Activated naive CD8-positive, alpha-beta T cell treated with anti-CD3 and anti-CD28 coated beads, Interleukin-2, amount 50 U/mL, for 16 hours (primary cell): ENCODE data around the gene MSX1.
"Not testable (repeated sequence)": the region's sequence is repeated elsewhere in the genome, so short reads cannot be mapped to it uniquely, and the experiment has no call there.

Experiments used
- DNase-seq: peaks from one replicate; pipeline ENCODE4 v3.0.0-alpha.2; 2020; ENCODE audit warnings: low read depth, low spot score

Gene MSX1

GRCh38 chr4:4859325-4859798, at the start of gene MSX1:
Gene MSX1, plus strand, starts transcription at chr4:4859665. Its CDS starts 235 bp downstream, at chr4:4859900.
- no peak for DNase-seq

GRCh38 chr4:4810092-4810774, 49.2 kb upstream of the MSX1 start:
- no peak for DNase-seq

DNA sequence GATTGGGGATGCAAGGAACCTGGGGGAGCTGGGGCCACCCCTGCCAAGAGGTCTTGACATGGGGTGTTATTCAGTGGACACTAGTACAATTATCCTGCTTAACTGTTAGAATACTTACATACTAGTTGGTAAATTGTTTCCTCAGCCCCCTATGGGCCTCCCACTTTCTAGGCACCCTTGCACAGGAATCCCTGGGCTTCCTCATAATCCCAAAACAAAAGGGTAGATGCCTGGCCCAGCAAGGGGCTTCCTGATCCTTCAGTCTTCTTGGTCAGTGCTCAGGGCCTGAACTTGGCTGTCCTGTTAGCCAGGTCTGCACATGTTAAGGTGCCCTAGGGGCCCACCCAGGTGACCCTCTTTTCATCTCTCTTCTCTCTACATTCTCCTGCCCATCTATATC, 48.7 kb upstream of the MSX1 start:
- DNase-seq: no peak

- no peak for DNase-seq
Observed at GRCh38 chr4:4812145-4812794, 47.2 kb upstream of the MSX1 start.

DNA sequence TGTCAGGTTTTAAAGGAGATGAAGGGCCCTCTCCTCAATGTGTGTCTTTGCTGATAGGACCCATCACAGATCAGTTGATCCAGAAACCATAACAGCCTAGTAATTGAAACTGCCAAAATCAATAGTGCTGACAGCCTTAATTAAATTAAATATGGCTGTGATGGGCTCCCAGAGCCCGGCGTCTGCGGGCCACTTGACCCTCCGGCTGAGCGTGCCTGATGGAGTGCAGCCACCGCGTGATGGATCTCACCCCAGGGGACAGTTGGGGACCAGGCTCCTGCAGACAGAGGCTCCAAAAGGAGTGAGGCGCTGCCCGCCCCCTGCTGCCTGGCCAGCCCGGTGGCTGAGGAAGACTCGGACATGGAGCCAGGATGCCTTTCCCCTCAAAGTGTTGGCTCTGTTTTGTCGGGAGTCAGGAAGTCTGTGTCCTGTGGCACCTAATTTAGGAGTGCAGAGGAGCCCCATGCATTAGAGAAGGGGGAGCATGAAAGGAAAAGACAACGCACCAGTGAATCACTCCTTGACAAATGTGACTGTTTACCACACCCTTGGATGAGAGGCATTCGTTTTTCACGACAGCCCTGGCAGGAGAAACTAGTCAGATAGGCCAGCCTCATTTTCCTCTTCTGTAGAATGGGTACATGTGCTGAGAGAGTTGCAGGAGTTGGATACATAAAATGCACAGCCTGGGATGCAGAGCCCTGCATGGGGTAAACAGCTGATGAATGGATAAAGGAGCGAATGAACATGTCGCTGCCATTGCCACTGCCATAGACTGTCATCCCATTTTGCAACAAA, 40.9 kb upstream of the MSX1 start:
- no peak for DNase-seq

DNA sequence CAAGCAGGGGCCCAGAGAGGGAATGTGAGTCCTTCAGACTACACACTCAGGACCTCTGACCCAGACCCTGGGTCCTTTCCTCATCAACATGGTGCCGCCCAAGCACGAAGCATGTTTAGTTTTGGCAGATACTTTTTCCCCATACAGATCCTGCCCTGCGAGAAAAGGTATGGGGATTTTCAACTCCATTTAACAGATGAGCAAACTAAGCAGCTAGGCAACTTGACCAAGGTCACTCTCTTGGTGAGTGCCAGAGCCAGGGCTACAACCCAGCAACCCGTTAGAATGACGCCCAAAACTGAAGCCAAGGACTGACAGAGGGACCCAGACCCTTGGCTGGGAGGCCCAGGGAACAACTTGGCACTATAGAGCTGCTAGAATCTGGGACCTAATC, 40.3 kb upstream of the MSX1 start:
- no peak for DNase-seq

- no peak for DNase-seq
Observed at GRCh38 chr4:4820261-4820660, 39.2 kb upstream of the MSX1 start.

DNA sequence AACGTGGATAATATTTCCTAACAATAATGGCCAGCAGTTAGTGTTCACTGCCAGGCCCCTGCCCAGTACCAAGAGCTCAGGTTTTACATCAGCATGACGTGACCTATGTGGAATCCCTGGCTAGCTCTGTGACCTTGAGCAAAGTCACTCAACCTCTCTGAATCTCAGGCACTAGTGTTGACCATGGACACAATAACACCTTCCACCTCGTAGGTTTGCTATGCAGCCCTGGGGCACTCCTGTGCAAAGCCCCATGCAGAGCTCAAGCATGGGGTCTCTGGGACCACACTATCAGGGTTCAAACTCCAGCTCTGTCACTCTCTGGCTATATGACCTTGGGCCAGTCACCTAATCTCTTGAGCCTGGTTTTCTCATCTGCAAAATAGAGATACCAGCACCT, 38.7 kb upstream of the MSX1 start:
- no peak for DNase-seq

GRCh38 chr4:4821577-4821976, 37.9 kb upstream of the MSX1 start:
- DNase-seq: no peak

DNA sequence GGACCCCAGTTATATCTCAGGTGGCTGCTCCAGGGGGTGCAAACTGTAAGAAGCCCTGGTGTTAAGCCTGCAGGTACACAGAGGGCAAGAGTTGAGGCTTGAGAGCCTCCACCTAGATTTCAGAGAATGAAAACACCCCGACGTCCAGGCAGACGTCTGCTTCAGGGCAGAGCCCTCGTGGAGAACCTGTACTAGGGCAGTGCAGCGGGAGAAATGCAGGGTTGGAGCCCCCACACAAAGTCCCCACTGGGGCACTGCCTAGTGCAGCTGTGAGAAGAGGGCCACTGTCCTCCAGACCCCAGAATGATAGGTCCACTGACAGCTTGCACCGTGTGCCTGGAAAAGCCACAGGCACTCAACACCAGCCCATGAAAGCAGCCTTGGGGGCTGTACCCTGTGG, 37.2 kb upstream of the MSX1 start:
- DNase-seq: not testable (repeated sequence)

DNA sequence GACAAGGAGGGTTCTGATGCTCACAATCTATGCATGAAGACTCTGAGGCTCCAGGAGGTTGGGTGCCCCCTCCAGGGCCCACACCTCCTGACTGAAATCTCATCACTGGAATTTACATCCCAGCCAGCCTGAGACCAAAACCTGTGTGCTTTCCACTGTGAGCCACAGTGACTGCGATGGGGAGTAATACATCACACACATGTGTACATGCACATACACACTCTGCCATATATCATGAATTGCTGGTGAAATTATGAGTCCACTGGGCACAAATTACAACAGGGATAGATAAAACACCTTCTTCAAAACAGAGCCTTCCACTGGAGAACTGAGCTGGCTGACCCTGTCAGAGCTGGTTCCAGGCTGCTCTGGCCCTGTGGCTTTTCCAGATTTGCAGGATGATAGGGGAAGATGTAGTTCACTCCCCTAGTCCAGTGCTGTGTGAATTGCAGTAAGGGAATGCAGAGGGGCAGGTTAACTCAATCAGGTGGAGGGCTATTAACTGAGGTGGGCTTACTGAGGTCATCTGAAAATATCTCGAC, 35.8 kb upstream of the MSX1 start:
- no peak for DNase-seq

DNA sequence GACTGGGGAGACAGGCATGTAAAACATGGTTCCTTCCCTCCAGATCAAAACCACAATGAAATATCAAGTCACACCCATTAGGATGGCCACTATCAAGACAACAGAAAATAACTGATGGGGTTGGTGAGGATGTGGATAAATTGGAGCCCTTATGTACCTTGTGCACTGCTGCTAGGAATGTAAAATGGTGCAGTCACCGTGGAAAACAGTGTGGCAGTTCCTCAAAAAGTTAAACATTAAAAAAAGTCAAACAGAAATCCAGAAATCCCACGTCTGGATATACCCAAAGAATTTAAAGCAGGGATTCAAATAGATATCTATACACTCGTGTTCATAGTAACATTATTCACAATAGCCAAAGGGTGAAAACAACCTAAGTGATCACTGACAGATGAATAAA, 35.2 kb upstream of the MSX1 start:
- no peak for DNase-seq

GRCh38 chr4:4825431-4825830, 34.0 kb upstream of the MSX1 start:
- DNase-seq: no peak

DNA sequence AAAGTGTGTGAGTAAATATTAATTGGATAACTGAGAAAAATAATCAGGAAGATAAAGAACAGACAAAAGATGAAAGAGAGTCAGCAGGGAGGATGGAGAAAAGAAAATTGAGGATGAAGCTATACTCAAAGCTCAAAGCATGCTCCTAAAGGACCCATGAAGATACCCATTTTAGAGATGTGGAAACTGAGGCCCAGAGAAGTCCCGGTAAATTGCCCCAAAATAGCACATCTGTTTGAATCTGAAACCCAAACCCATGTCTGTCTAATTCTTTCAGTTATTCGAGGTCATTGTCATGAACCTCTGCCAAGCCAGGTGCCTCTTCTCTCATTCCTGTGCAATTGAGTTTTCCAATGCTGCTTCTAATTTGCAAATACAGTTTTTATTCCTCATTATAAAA, 29.6 kb upstream of the MSX1 start:
- DNase-seq: no peak

- DNase-seq: no peak
Observed at GRCh38 chr4:4831266-4831665, 28.2 kb upstream of the MSX1 start.

DNA sequence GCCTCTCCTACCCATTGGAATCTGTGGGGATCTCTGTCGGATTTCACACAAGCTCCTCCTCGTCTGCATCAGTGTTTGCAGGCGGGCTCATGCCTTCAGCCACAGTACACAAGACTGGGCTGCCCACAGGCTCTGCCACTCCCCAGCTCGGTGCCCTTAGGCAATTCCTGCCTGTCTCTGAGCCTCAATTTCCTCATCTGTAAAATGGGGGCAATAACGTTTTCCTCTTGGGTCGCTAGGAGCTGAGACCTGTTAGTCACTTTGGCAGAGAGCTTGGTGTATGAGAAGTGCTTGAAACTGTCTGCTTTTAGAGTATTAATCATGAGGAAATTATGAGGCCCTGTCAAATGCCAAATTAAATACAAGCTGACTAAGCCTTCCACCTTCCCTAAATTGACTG, 27.6 kb upstream of the MSX1 start:
- no peak for DNase-seq

DNA sequence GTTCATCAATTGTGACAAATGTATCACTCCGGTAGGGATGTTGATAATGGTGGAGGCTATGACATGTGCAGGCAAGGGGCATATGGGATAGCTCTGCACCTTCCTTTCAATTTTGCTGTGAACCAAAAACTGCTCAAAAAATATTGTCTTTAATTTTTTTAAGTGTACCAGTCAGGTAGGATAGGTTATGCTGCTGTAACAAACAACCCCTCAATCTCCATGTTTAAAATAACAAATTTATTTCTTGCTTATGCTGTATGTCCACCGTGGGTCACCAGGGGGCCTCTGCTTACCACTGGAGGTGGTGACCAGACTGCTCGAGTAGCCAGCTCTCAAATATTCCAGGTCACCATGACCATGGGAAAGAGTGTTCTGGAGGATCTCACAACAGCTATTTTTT, 23.4 kb upstream of the MSX1 start:
- no peak for DNase-seq

DNA sequence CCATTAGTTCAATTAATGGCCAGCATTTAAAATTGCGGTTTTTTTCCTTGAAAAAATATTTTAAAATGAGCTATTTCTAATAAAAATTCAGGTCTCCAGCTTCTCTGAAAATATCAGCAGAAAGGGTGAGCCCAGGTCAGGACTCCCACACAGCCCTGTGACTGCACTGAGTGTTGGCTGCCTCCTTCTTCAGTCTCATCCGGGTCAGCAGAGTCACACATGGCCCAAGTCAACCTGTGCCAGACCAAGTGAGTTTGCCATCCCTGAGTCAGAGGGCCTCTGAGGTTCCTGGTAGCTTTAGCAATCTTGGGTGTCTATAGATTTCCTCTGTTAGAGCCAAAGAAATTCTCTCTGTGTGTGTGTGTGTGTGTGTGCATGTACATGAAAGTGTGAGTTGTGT, 22.1 kb upstream of the MSX1 start:
- no peak for DNase-seq

DNA sequence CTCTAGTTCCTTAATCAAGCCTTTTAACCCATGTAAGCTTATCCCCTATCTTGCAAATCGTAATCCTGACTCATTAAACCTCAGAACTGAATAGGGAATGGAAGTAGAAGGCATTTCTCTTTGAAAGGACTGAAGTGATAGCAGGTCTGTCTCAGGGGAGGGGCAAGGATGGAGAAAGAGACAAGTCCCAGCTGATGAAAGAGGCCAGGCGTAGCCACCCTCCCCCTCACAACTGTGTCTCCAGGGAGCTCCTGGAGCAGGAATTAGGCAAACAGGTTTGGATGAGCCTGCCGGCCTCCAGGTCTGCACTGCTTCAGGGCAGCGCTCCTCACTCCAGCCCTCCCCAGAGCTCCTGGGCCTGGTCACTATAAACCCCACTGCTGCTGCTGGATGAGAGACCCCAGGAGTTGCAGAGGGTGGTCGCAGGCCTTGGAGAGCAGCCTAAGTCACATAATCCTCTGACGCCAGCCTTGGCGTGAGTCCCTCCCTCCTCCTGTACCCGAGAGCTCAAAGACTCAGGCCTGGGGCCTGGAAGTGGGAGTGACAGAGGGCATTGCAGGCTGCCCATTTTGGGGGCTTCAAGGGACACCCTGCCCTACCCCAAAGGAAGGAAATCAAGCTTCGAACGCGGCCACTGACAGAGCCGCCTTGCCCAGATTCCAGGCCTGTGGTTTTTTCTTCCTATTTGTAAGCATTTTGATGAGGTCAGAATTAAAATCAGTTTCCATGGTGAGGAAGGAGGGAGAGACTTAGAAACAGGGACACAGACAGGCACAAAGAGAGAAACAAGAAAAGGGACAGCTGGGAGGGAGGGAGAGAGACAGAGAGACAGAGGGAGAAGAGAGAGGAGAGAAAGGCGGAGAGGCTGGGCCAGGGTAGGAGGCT, 21.2 kb upstream of the MSX1 start:
- no peak for DNase-seq

DNA sequence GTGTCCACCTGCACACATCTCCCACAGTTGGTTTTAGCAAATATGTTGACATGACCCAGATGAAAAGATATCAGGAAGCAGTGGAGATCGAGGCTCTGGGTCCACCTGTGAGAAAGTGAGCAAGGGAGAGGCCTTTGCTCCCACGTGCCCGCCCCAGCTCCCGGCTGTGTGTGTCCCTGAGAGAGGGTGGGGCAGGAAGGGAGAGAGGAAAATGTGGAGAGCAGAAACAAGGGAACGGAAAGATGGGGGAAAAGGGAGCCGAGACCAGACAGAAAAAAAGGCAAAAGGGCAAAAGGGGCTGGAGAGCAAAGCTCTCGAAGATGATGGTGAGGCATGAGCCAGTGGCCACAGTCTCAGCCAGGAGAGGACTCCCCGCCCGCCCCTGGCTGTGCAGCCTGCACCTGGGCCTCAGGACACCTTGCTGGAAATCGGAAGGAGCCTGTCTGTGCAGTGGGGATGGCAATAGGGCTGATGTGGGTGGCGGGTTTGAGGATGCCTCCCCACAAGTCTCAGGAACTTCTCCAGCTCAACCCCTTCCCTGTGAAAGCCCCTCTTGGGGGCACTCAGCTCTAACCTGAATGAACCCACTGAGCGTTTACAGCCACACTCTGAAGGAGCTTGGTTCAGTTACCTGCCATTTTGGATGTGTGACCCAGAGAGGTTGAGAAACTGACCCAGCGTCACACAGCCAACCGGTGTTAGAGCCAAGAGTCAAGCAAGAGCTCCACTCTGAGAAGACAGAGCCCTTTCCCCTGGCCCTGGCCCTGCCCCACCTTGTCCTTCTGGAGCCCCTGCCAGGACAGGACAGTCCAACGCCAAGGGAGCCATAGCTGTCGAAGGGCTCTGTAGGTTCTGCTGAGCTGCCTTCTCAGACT, 20.3 kb upstream of the MSX1 start:
- DNase-seq: no peak
